H9 (cell line): Measurements from ENCODE around the gene IRF2BPL. TPM values are rescaled to one million over a fixed set of nuclear protein-coding genes. Genes with fewer than 3 reads are reported as not detected.

ENCODE experiments used
- DNase-seq: peaks from one replicate; pipeline ENCODE4 v3.0.0-alpha.2; 2017
- H2AFZ ChIP-seq: one replicate; pipeline ENCODE4 v1.6.1; 2013; ENCODE audit warnings: mild to moderate bottlenecking, low read length, control low read depth, moderate library complexity
- H2AK5ac ChIP-seq: 2 replicates; pipeline ENCODE4 v1.6.1; 2013; ENCODE audit warnings: low read length, control low read depth, mixed read lengths; ENCODE audit not compliant: insufficient read length
- H2BK120ac ChIP-seq: one replicate; pipeline ENCODE4 v1.6.1; 2013; ENCODE audit warnings: low read depth, mild to moderate bottlenecking, low read length, control low read depth, inconsistent platforms; ENCODE audit not compliant: poor library complexity, severe bottlenecking
- H2BK12ac ChIP-seq: 2 replicates; pipeline ENCODE4 v1.6.1; 2013; ENCODE audit warnings: low read length, control low read depth, mixed read lengths, low read depth; ENCODE audit not compliant: insufficient read length
- H2BK15ac ChIP-seq: 2 replicates; pipeline ENCODE4 v1.6.1; 2013; ENCODE audit warnings: low read depth, low read length, control low read depth
- H2BK20ac ChIP-seq: one replicate; pipeline ENCODE4 v1.6.1; 2013; ENCODE audit warnings: low read depth, mild to moderate bottlenecking, low read length, control low read depth, inconsistent platforms; ENCODE audit not compliant: poor library complexity, severe bottlenecking
- H2BK5ac ChIP-seq: 2 replicates; pipeline ENCODE4 v1.6.1; 2013; ENCODE audit warnings: low read length, control low read depth, mixed read lengths; ENCODE audit not compliant: insufficient read length
- H3K14ac ChIP-seq: 2 replicates; pipeline ENCODE4 v1.6.1; 2013; ENCODE audit warnings: low read length, control low read depth; ENCODE audit not compliant: insufficient read depth
- H3K18ac ChIP-seq: 2 replicates; pipeline ENCODE4 v1.6.1; 2013; ENCODE audit warnings: low read depth, mild to moderate bottlenecking, mixed read lengths, low read length, control low read depth; ENCODE audit not compliant: insufficient read length
- H3K23ac ChIP-seq: 2 replicates; pipeline ENCODE4 v1.6.1; 2013; ENCODE audit warnings: low read length, control low read depth, mixed read lengths, low read depth; ENCODE audit not compliant: insufficient read length
- H3K23me2 ChIP-seq: 2 replicates; pipeline ENCODE4 v1.6.1; 2013; ENCODE audit warnings: low read depth, mild to moderate bottlenecking, mixed read lengths, low read length, control low read depth; ENCODE audit not compliant: insufficient read length, poor library complexity, severe bottlenecking
- H3K27ac ChIP-seq: 2 replicates; pipeline ENCODE4 v1.5.1; 2013; ENCODE audit warnings: low read length, control low read depth, mixed read lengths, low read depth; ENCODE audit not compliant: insufficient read length
- H3K27me3 ChIP-seq: 2 replicates; pipeline ENCODE4 v1.6.1; 2013; ENCODE audit warnings: low read length, control low read depth, inconsistent platforms; ENCODE audit not compliant: insufficient read depth
- H3K4ac ChIP-seq: 2 replicates; pipeline ENCODE4 v1.6.1; 2013; ENCODE audit warnings: low read depth, mild to moderate bottlenecking, control low read depth, inconsistent platforms, low read length, moderate library complexity
- H3K4me1 ChIP-seq: 2 replicates; pipeline ENCODE4 v1.6.1; 2013; ENCODE audit warnings: low read length, control low read depth, inconsistent platforms; ENCODE audit not compliant: insufficient read depth
- H3K4me2 ChIP-seq: 2 replicates; pipeline ENCODE4 v1.6.1; 2013; ENCODE audit warnings: low read length, control low read depth, mixed read lengths; ENCODE audit not compliant: insufficient read length, insufficient read depth
- H3K56ac ChIP-seq: 2 replicates; pipeline ENCODE4 v1.6.1; 2013; ENCODE audit warnings: low read depth, mild to moderate bottlenecking, mixed read lengths, low read length, control low read depth; ENCODE audit not compliant: insufficient read length
- H3K79me1 ChIP-seq: 2 replicates; pipeline ENCODE4 v1.6.1; 2013; ENCODE audit warnings: low read depth, mild to moderate bottlenecking, moderate library complexity, low read length, control low read depth, inconsistent platforms; ENCODE audit not compliant: insufficient read depth, poor library complexity, severe bottlenecking
- H3K79me2 ChIP-seq: 2 replicates; pipeline ENCODE4 v1.6.1; 2013; ENCODE audit warnings: low read length, control low read depth, inconsistent platforms; ENCODE audit not compliant: insufficient read depth
- H3K9ac ChIP-seq: 2 replicates; pipeline ENCODE4 v1.6.1; 2013; ENCODE audit warnings: low read length, control low read depth, mixed read lengths; ENCODE audit not compliant: insufficient read length; ENCODE audit errors: extremely low read depth
- H3K9me3 ChIP-seq: one replicate; pipeline ENCODE4 v1.6.1; 2013; ENCODE audit warnings: low read depth, low read length, inconsistent platforms; ENCODE audit not compliant: control insufficient read depth
- H3T11ph ChIP-seq: one replicate; pipeline ENCODE4 v1.6.1; 2013; ENCODE audit warnings: mild to moderate bottlenecking, low read length, control low read depth, inconsistent platforms
- H4K20me1 ChIP-seq: one replicate; pipeline ENCODE4 v1.6.1; 2013; ENCODE audit not compliant: control insufficient read depth, insufficient read length, insufficient read depth
- H4K5ac ChIP-seq: 2 replicates; pipeline ENCODE4 v1.6.1; 2013; ENCODE audit warnings: low read depth, mild to moderate bottlenecking, mixed read lengths, low read length, control low read depth; ENCODE audit not compliant: insufficient read length
- H4K8ac ChIP-seq: replicated peaks from 2 replicates; pipeline ENCODE4 v1.6.1; 2013; ENCODE audit warnings: low read length, control low read depth, mixed read lengths, low read depth; ENCODE audit not compliant: insufficient read length
- H4K91ac ChIP-seq: 2 replicates; pipeline ENCODE4 v1.6.1; 2013; ENCODE audit warnings: low read depth, mild to moderate bottlenecking, moderate library complexity, mixed read lengths, low read length, control low read depth; ENCODE audit not compliant: insufficient read length
- H3K27ac Mint-ChIP-seq, 3 experiments: 2 replicates in 2 of 3; 3 replicates in 1 of 3; pipeline ENCODE4 v1.8.0; 2020 to 2021; ENCODE audit warnings: mixed read lengths in 3 of 3, mild to moderate bottlenecking in 1 of 3, moderate library complexity in 1 of 3
- H3K27me3 Mint-ChIP-seq: 2 replicates; pipeline ENCODE4 v1.8.0; 2021; ENCODE audit warnings: low read depth, mild to moderate bottlenecking, moderate library complexity, mixed read lengths
- H3K36me3 Mint-ChIP-seq, 3 experiments: 2 replicates in 2 of 3; 3 replicates in 1 of 3; pipeline ENCODE4 v1.8.0; 2020 to 2021; ENCODE audit warnings: low read depth in 3 of 3, mixed read lengths in 3 of 3; ENCODE audit not compliant: insufficient read depth in 1 of 3
- H3K4me1 Mint-ChIP-seq, 2 experiments: 2 replicates each; pipeline ENCODE4 v1.8.0; 2020; ENCODE audit warnings: mixed read lengths in 2 of 2
- H3K4me3 Mint-ChIP-seq, 2 experiments: 2 replicates in 1 of 2; 3 replicates in 1 of 2; pipeline ENCODE4 v1.8.0; 2020 to 2021; ENCODE audit warnings: mild to moderate bottlenecking in 2 of 2, mixed read lengths in 2 of 2, moderate library complexity in 1 of 2
- H3K9me3 Mint-ChIP-seq, 2 experiments: 2 replicates in 1 of 2; 3 replicates in 1 of 2; pipeline ENCODE4 v1.8.0; 2020; ENCODE audit warnings: mild to moderate bottlenecking in 2 of 2, mixed read lengths in 2 of 2, moderate library complexity in 1 of 2
- CTCF ChIP-seq: fragments of 200-600 bp; sonication (generic); conservative IDR thresholded peaks from 3 replicates; pipeline ENCODE4 v1.8.0; 2021; ENCODE audit warnings: antibody characterized with exemption, mild to moderate bottlenecking
- WGBS: extraction: QIAGEN DNeasy Blood & Tissue Kit; methylation state at CpG from one replicate; pipeline ENCODE4 v1.1.7; 2013; ENCODE audit warnings: missing lambda C conversion rate, low lambda C conversion rate, mixed read lengths; ENCODE audit not compliant: insufficient read length; ENCODE audit errors: extremely low coverage; 5-methylcytosine and 5-hydroxymethylcytosine counted together
- total RNA-seq: library from RNA; stranded (reverse); gene quantifications from 2 replicates; pipeline ENCODE4 v1.2.1, GENCODE V29; 2021

IRF2BPL gene
- total RNA-seq, 1 experiment from 2014 or later = 59.0 TPM

- Mint-ChIP-seq H3K36me3 (peaks cover 0 to 5% (median 5%) of the 10 kb centered on the region in 3 experiments; a peak in 4 of 7 replicates), H3K9me3 (peaks cover 4% of the 10 kb centered on the region in 2 experiments; a peak in 3 of 5 replicates), H3K4me3 (peak overlapping the region in 1 of 2 experiments; percentile 3; a peak in 1 of 5 replicates), H3K4me1 (peaks cover 35 to 42% of the 10 kb centered on the region in 2 experiments), H3K27me3 (peaks cover 3% of the 10 kb centered on the region), H3K27ac (no peak overlapping the region)
- H3K9me3 ChIP-seq = no peaks in the 10 kb centered on the region
- no peak overlapping the region for H2BK15ac ChIP-seq
- no peak overlapping the region for H4K5ac ChIP-seq
- no peaks in the 10 kb centered on the region for H3K79me2 ChIP-seq
- no peak overlapping the region for H2BK120ac ChIP-seq
- H2BK12ac ChIP-seq = no peak overlapping the region
- no peak overlapping the region for H3K23ac ChIP-seq
- no peak overlapping the region for H3K4me2 ChIP-seq
- H3K4me1 ChIP-seq = no peaks in the 10 kb centered on the region; the same call in 1 of the 2 replicates
- H3K56ac ChIP-seq = no peak overlapping the region
- no peaks in the 10 kb centered on the region for H3K27me3 ChIP-seq
- no peak overlapping the region for H2AK5ac ChIP-seq
- H3K4ac ChIP-seq = no peak overlapping the region
- DNase-seq = no peak
- no peaks in the 10 kb centered on the region for H4K20me1 ChIP-seq
- no peak overlapping the region for H3K14ac ChIP-seq
- no CpG with 5 or more reads among the region's 4 CpGs for WGBS
- no peaks in the 10 kb centered on the region for H3K79me1 ChIP-seq
- no peak overlapping the region for H3K18ac ChIP-seq
- H3T11ph ChIP-seq = no peak overlapping the region
- no peak for TF ChIP-seq CTCF
- H3K9ac ChIP-seq = no peak overlapping the region
- H4K91ac ChIP-seq = no peak overlapping the region
- H3K23me2 ChIP-seq = no peaks in the 10 kb centered on the region
- no peak overlapping the region for H2BK20ac ChIP-seq
- no peak overlapping the region for H2AFZ ChIP-seq
- no peak overlapping the region for H3K27ac ChIP-seq
- H4K8ac ChIP-seq = no peak overlapping the region
- H2BK5ac ChIP-seq = no peak overlapping the region
Observed at GRCh38 chr14:76986231-76986565, 42.3 kb downstream of the IRF2BPL start.
